SK-N-SH (cell line): ENCODE data around the gene MID1. TPM values are rescaled to one million over a fixed set of nuclear protein-coding genes. Genes with fewer than 3 reads are reported as not detected.

ENCODE experiments used
- CTCF ChIA-PET: fragments of 300-600, 350-600 bp; formaldehyde crosslinking; extraction: SDS; loops from one replicate; lab custom pipeline; 2021; lab: Yijun Ruan, JAX
- POLR2A ChIA-PET: fragments of 350-600 bp; sonication (Branson Sonifier 250); formaldehyde crosslinking; extraction: SDS; loops from one replicate; lab custom pipeline; 2020; ENCODE audit warnings: antibody characterized with exemption, inconsistent platforms; lab: Yijun Ruan, JAX
- DNase-seq: peaks from one replicate; pipeline ENCODE4 v3.0.0; 2012
- H2AFZ ChIP-seq: fragments of 200-600 bp; sonication (generic); 2 replicates; pipeline ENCODE4 v1.8.1; 2016; ENCODE audit warnings: antibody characterized with exemption, mild to moderate bottlenecking, low read depth
- H3F3A ChIP-seq: fragments of 200-600 bp; sonication (generic); replicated peaks from 2 replicates; pipeline ENCODE3; 2016; ENCODE audit warnings: antibody characterized with exemption, mild to moderate bottlenecking; ENCODE audit not compliant: insufficient read depth
- H3K27ac ChIP-seq, 2 experiments: fragments of 200-500 bp in 1 of 2; fragments of 200-600 bp in 1 of 2; sonication (Bioruptor generic) in 1 of 2; sonication (generic), shearing (Covaris generic) in 1 of 2; 2 replicates each; pipeline versions ENCODE4 v1.5.1 to v1.6.1; 2014 to 2016; ENCODE audit warnings: low read depth in 2 of 2, inconsistent platforms in 1 of 2, low read length in 1 of 2, mild to moderate bottlenecking in 1 of 2, mixed read lengths in 1 of 2
- H3K27me3 ChIP-seq: fragments of 200-600 bp; sonication (generic), shearing (Covaris generic); 2 replicates; pipeline ENCODE4 v1.6.1; 2016; ENCODE audit warnings: mixed run types; ENCODE audit not compliant: insufficient read depth
- H3K36me3 ChIP-seq, 2 experiments: fragments of 200-500 bp in 1 of 2; fragments of 200-600 bp in 1 of 2; sonication (Bioruptor generic) in 1 of 2; sonication (generic) in 1 of 2; replicated peaks in 1 of 2; 2 replicates each; pipeline versions ENCODE3 to v1.5.1; 2014 to 2016; ENCODE audit warnings: low read length in 1 of 2, mild to moderate bottlenecking in 1 of 2; ENCODE audit not compliant: insufficient read depth in 2 of 2, control insufficient read depth in 1 of 2
- H3K4me1 ChIP-seq, 2 experiments: fragments of 200-500 bp in 1 of 2; fragments of 200-600 bp in 1 of 2; sonication (Bioruptor generic) in 1 of 2; sonication (generic), shearing (Covaris generic) in 1 of 2; 2 replicates each; pipeline versions ENCODE4 v1.5.1 to v1.6.1; 2014 to 2016; ENCODE audit warnings: low read depth in 1 of 2, low read length in 1 of 2, mixed run types in 1 of 2; ENCODE audit not compliant: insufficient read depth in 2 of 2, control insufficient read depth in 1 of 2
- H3K4me2 ChIP-seq: fragments of 200-600 bp; sonication (generic), shearing (Covaris generic); 2 replicates; pipeline ENCODE4 v1.6.1; 2017; ENCODE audit warnings: mixed run types
- H3K4me3 ChIP-seq, 2 experiments: fragments of 200-500 bp in 1 of 2; fragments of 200-600 bp in 1 of 2; sonication (Bioruptor generic) in 1 of 2; sonication (generic), shearing (Covaris generic) in 1 of 2; 2 replicates each; pipeline versions ENCODE4 v1.5.1 to v1.8.1; 2014 to 2016; ENCODE audit warnings: low read depth in 2 of 2, inconsistent platforms in 1 of 2, low read length in 1 of 2, mild to moderate bottlenecking in 1 of 2, mixed read lengths in 1 of 2, moderate library complexity in 1 of 2
- H3K79me2 ChIP-seq: fragments of 200-600 bp; sonication (generic); 2 replicates; pipeline ENCODE4 v1.8.1; 2017; ENCODE audit warnings: mild to moderate bottlenecking; ENCODE audit not compliant: insufficient read depth
- H3K9ac ChIP-seq: fragments of 200-600 bp; sonication (generic); 2 replicates; pipeline ENCODE4 v1.6.1; 2017; ENCODE audit warnings: mixed run types
- H3K9me2 ChIP-seq: fragments of 200-600 bp; sonication (generic); 2 replicates; pipeline ENCODE4 v1.6.1; 2017; ENCODE audit warnings: mixed run types
- H3K9me3 ChIP-seq: fragments of 200-600 bp; sonication (generic); 2 replicates; pipeline ENCODE4 v1.6.1; 2017; ENCODE audit warnings: mixed run types, mild to moderate bottlenecking, moderate library complexity
- H4K20me1 ChIP-seq: fragments of 200-600 bp; sonication (generic); 2 replicates; pipeline ENCODE4 v1.6.1; 2017; ENCODE audit warnings: mild to moderate bottlenecking, mixed run types; ENCODE audit not compliant: insufficient read depth
- CHD2 ChIP-seq: fragments of 150-350 bp; IDR thresholded peaks from 2 replicates; pipeline ENCODE4 v1.6.1; 2018; ENCODE audit warnings: low read length; ENCODE audit not compliant: partially characterized antibody
- EZH2phosphoT487 ChIP-seq: fragments of 200-600 bp; sonication (generic); IDR thresholded peaks from 2 replicates; pipeline ENCODE4 v1.6.1; 2017; ENCODE audit warnings: low read depth, mixed run types, mild to moderate bottlenecking, antibody characterized with exemption, moderate library complexity, borderline replicate concordance
- FOSL2 ChIP-seq: IDR thresholded peaks from 2 replicates; pipeline ENCODE4 v1.4.0; 2012; ENCODE audit warnings: low read depth, mild to moderate bottlenecking, moderate library complexity, borderline replicate concordance
- FOXJ3 ChIP-seq: sonication (generic); formaldehyde crosslinking; IDR thresholded peaks from 2 replicates; pipeline ENCODE4 v1.5.1; 2020; ENCODE audit warnings: mild to moderate bottlenecking, missing genetic modification reagents
- GATA2 ChIP-seq: sonication (generic); formaldehyde crosslinking; IDR thresholded peaks from 2 replicates; pipeline ENCODE4 v1.5.0; 2020; ENCODE audit warnings: mild to moderate bottlenecking, missing genetic modification reagents
- JUND ChIP-seq: IDR thresholded peaks from 2 replicates; pipeline ENCODE4 v1.4.0; 2012
- NFIC ChIP-seq: IDR thresholded peaks from 2 replicates; pipeline ENCODE4 v1.4.0; 2012; ENCODE audit warnings: borderline replicate concordance
- NRF1 ChIP-seq: IDR thresholded peaks from 2 replicates; pipeline ENCODE4 v1.6.1; 2012; ENCODE audit warnings: low read depth, mild to moderate bottlenecking, low read length
- PBX3 ChIP-seq: IDR thresholded peaks from 2 replicates; pipeline ENCODE4; 2012
- RAD21 ChIP-seq: IDR thresholded peaks from 2 replicates; pipeline ENCODE4 v1.6.1; 2012; ENCODE audit warnings: mild to moderate bottlenecking, low read length
- RCOR1 ChIP-seq: fragments of 150-350 bp; IDR thresholded peaks from 2 replicates; pipeline ENCODE4 v1.6.1; 2017; ENCODE audit warnings: antibody characterized with exemption, low read length
- REST ChIP-seq: IDR thresholded peaks from 2 replicates; pipeline ENCODE4 v1.6.1; 2012; ENCODE audit warnings: mild to moderate bottlenecking, low read depth, low read length, moderate library complexity
- RFX5 ChIP-seq: IDR thresholded peaks from 2 replicates; pipeline ENCODE4 v1.6.1; 2012; ENCODE audit warnings: mild to moderate bottlenecking, improper control_type of control experiment, low read length
- SIN3A ChIP-seq: IDR thresholded peaks from 2 replicates; pipeline ENCODE4 v1.6.1; 2012; ENCODE audit warnings: low read depth, mild to moderate bottlenecking, low read length, moderate library complexity, borderline replicate concordance
- TAF1 ChIP-seq: IDR thresholded peaks from 2 replicates; pipeline ENCODE4 v1.6.1; 2012; ENCODE audit warnings: low read depth, mild to moderate bottlenecking, low read length, moderate library complexity, borderline replicate concordance
- TEAD4 ChIP-seq: IDR thresholded peaks from 2 replicates; pipeline ENCODE4 v1.4.0; 2012; ENCODE audit warnings: mild to moderate bottlenecking, borderline replicate concordance; ENCODE audit not compliant: insufficient read depth
- USF2 ChIP-seq: fragments of 150-350 bp; IDR thresholded peaks from 2 replicates; pipeline ENCODE4 v1.6.1; 2017; ENCODE audit warnings: antibody characterized with exemption, low read length, low read depth, borderline replicate concordance
- WGBS: methylation state at CpG from one replicate; pipeline ENCODE4 v1.1.6; 2017; ENCODE audit warnings: low lambda C conversion rate; 5-methylcytosine and 5-hydroxymethylcytosine counted together
- polyA plus RNA-seq, 3 experiments: library from polyadenylated mRNA; depleted of rRNA; stranded (reverse); fragments of >200 nt; gene quantifications; 2 replicates each; pipeline ENCODE4 v1.2.3, GENCODE V29; 2012
- TF ChIP-seq, protein P1 (sequence below): IDR thresholded peaks from 2 replicates; pipeline ENCODE4 v1.4.0; 2012; ENCODE audit warnings: low read depth, borderline replicate concordance
- TF ChIP-seq, protein P2 (sequence below): IDR thresholded peaks from 2 replicates; pipeline ENCODE4 v1.4.0; 2012; ENCODE audit warnings: low read depth, borderline replicate concordance
- TF ChIP-seq, protein P3 (sequence below): IDR thresholded peaks from 2 replicates; pipeline ENCODE4 v1.4.0; 2012; ENCODE audit warnings: low read depth

Gene MID1
- polyA plus RNA-seq, 1 of the 3 experiments (the other 2 are of a cell fraction), result 10.4 TPM

- CTCF ChIA-PET, result interaction anchor here (0.7 to 2.9 kb wide), 2 partner anchors 14 to 466 kb away, joined by 3 to 11 read pairs; no protein-coding TSS in a partner anchor
- H3K9me2 ChIP-seq, result no peaks in the 10 kb centered on the region
- TF ChIP-seq RFX5 (no peak), SIN3A (no peak), GATA2 (CRISPR knock-in tag) (no peak), TAF1 (no peak), CHD2 (no peak), FOSL2 (no peak), NFIC (no peak), JUND (no peak), TEAD4 (no peak), EZH2phosphoT487 (no peak), PBX3 (no peak), RAD21 (no peak), USF2 (no peak), FOXJ3 (CRISPR knock-in tag) (no peak), RCOR1 (no peak), REST (no peak), NRF1 (no peak)
- TF ChIP-seq, protein P1, sequence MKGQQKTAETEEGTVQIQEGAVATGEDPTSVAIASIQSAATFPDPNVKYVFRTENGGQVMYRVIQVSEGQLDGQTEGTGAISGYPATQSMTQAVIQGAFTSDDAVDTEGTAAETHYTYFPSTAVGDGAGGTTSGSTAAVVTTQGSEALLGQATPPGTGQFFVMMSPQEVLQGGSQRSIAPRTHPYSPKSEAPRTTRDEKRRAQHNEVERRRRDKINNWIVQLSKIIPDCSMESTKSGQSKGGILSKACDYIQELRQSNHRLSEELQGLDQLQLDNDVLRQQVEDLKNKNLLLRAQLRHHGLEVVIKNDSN, result no peak
- TF ChIP-seq, protein P2, sequence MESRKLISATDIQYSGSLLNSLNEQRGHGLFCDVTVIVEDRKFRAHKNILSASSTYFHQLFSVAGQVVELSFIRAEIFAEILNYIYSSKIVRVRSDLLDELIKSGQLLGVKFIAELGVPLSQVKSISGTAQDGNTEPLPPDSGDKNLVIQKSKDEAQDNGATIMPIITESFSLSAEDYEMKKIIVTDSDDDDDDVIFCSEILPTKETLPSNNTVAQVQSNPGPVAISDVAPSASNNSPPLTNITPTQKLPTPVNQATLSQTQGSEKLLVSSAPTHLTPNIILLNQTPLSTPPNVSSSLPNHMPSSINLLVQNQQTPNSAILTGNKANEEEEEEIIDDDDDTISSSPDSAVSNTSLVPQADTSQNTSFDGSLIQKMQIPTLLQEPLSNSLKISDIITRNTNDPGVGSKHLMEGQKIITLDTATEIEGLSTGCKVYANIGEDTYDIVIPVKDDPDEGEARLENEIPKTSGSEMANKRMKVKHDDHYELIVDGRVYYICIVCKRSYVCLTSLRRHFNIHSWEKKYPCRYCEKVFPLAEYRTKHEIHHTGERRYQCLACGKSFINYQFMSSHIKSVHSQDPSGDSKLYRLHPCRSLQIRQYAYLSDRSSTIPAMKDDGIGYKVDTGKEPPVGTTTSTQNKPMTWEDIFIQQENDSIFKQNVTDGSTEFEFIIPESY, result no peak
- TF ChIP-seq, protein P3, sequence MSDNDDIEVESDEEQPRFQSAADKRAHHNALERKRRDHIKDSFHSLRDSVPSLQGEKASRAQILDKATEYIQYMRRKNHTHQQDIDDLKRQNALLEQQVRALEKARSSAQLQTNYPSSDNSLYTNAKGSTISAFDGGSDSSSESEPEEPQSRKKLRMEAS, result no peak
- no peak overlapping the region for H2AFZ ChIP-seq
- no peak overlapping the region for H3K9ac ChIP-seq
- H3K27ac ChIP-seq, result no peak overlapping the region
- POLR2A ChIA-PET, result no interaction called here
- H3K4me2 ChIP-seq, result no peak overlapping the region
- no peaks in the 10 kb centered on the region for H3K79me2 ChIP-seq
- no peaks in the 10 kb centered on the region for H4K20me1 ChIP-seq
- WGBS, result 38% methylated on average over 1 of the region's 1 CpG
- no peaks in the 10 kb centered on the region for H3F3A ChIP-seq
- H3K4me1 ChIP-seq, result no peaks in the 10 kb centered on the region
- DNase-seq, result no peak
- no peaks in the 10 kb centered on the region for H3K36me3 ChIP-seq
- no peaks in the 10 kb centered on the region for H3K27me3 ChIP-seq
- no peaks in the 10 kb centered on the region for H3K9me3 ChIP-seq
- H3K4me3 ChIP-seq, result no peak overlapping the region
Measured at GRCh38 chrX:10656214-10656613, 35.8 kb upstream of the MID1 start.
